ENCODE results near the gene UBE2U. TPM values are rescaled to one million over a fixed set of nuclear protein-coding genes. Genes with fewer than 3 reads are reported as not detected.
A peak's percentile ranks its signal among the peaks of the same experiment; 100 is the strongest.

The UBE2U gene
- not detected in 2 replicates for total RNA-seq (2022)
- percentile 15 among the genes with signal in this experiment for Bru-seq, nascent RNA
- percentile 18 among the genes with signal in this experiment for BruChase-seq, experiment 1, labeled RNA remaining after a 6-hour chase
- BruChase-seq, experiment 2, labeled RNA remaining after a 2-hour chase: percentile 13 among the genes with signal in this experiment
- long read RNA-seq: 0 reads

DNA sequence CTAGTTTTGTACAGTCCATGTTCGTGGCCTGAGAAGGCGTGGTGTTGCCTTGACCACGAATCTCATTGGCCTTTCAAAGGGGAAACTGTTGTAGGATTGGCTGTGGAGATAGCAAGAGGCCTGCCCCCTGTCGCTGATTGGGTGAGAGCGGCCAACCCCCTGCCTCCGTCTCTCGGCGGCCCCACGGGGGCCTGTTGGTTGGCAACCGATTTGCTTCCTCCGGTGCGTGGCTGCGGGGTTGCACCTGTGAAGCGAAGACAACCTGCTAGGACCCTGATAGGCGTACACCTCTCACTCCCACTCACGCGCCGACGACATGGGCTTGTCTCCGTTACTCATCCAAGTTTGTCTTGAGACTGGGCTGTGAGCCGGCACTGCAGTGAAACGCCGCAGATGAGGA, at the start of gene UBE2U:
UBE2U (plus strand) TSS at position 204 of the 400 bp plus-strand sequence. CDS start 428 bp downstream, outside the sequence.
- BruUV-seq (replicated peaks): no TSS peak
- no peaks in the 10 kb centered on the region for H3K4me1 Mint-ChIP-seq (ENCODE audit: low read depth, unreplicated experiment)
- H3K36me3 Mint-ChIP-seq (ENCODE audit: insufficient read depth, unreplicated experiment): no peaks in the 10 kb centered on the region
- TF ChIP-seq CTCF (IDR thresholded peaks at IDR 0.05; ENCODE audit: unreplicated experiment): no peak
- H3K4me3 Mint-ChIP-seq (ENCODE audit: low read depth, unreplicated experiment): no peak within 1 kb of the TSS
- peaks cover 3% of the 10 kb centered on the region for H3K9me3 Mint-ChIP-seq (ENCODE audit: low read depth, unreplicated experiment)
- no peak for DNase-seq
- CTCF ChIA-PET: no interaction called here
- no peak within 1 kb of the TSS for H3K27ac Mint-ChIP-seq (ENCODE audit: unreplicated experiment)
- H3K27me3 Mint-ChIP-seq (ENCODE audit: unreplicated experiment): no peaks in the 10 kb centered on the region
- intact Hi-C loops (cut with micrococcal nuclease; ENCODE audit: unreplicated experiment): no loop called here

DNA sequence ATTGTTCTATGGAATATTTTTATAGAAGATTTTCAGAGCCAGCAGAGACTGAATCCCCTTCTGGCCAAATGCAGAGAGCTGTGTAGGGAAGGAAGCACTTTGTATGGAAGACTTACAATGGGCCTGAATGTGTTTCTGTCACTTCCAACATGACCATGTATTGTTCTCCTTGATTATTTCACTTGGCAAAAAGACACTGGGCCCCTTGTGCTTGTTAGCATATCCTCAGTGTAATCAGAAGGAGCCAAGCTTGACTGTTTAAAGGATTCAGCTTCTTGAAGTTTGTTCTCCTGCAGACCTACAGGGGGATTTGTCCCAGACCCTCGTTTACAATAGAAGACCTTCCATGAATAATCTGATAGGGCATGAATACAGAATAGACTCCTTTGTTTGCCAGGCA, 48.1 kb upstream of the UBE2U start:
- CTCF ChIA-PET: no interaction called here
- BruUV-seq (replicated peaks): no TSS peak

GRCh38 chr1:64161357-64161941, 42.0 kb upstream of the UBE2U start:
- no peaks in the 10 kb centered on the region for H3K27me3 Mint-ChIP-seq (ENCODE audit: unreplicated experiment)
- no peak overlapping the region for H3K4me3 Mint-ChIP-seq (ENCODE audit: low read depth, unreplicated experiment)
- no TSS peak for BruUV-seq (replicated peaks)
- H3K36me3 Mint-ChIP-seq (ENCODE audit: insufficient read depth, unreplicated experiment): no peaks in the 10 kb centered on the region
- H3K4me1 Mint-ChIP-seq (ENCODE audit: low read depth, unreplicated experiment): peaks cover 8% of the 10 kb centered on the region
- no peak for DNase-seq
- CTCF ChIA-PET: no interaction called here
- no peak overlapping the region for H3K27ac Mint-ChIP-seq (ENCODE audit: unreplicated experiment)
- no peaks in the 10 kb centered on the region for H3K9me3 Mint-ChIP-seq (ENCODE audit: low read depth, unreplicated experiment)
- intact Hi-C loops (cut with micrococcal nuclease; ENCODE audit: unreplicated experiment): no loop called here
- no peak for TF ChIP-seq CTCF (IDR thresholded peaks at IDR 0.05; ENCODE audit: unreplicated experiment)

More for the DNA sequence above, 48.1 kb upstream of the UBE2U start:
- H3K36me3 Mint-ChIP-seq (ENCODE audit: insufficient read depth, unreplicated experiment): no peaks in the 10 kb centered on the region
- TF ChIP-seq CTCF (IDR thresholded peaks at IDR 0.05; ENCODE audit: unreplicated experiment): no peak
- no peaks in the 10 kb centered on the region for H3K27me3 Mint-ChIP-seq (ENCODE audit: unreplicated experiment)
- no peaks in the 10 kb centered on the region for H3K4me1 Mint-ChIP-seq (ENCODE audit: low read depth, unreplicated experiment)
- DNase-seq: no peak
- H3K27ac Mint-ChIP-seq (ENCODE audit: unreplicated experiment): no peak overlapping the region
- intact Hi-C loops (cut with micrococcal nuclease; ENCODE audit: unreplicated experiment): no loop called here
- no peak overlapping the region for H3K4me3 Mint-ChIP-seq (ENCODE audit: low read depth, unreplicated experiment)
- H3K9me3 Mint-ChIP-seq (ENCODE audit: low read depth, unreplicated experiment): no peaks in the 10 kb centered on the region

- TF ChIP-seq CTCF (IDR thresholded peaks at IDR 0.05; ENCODE audit: unreplicated experiment): no peak
- H3K9me3 Mint-ChIP-seq (ENCODE audit: low read depth, unreplicated experiment): no peaks in the 10 kb centered on the region
- H3K4me3 Mint-ChIP-seq (ENCODE audit: low read depth, unreplicated experiment): no peak overlapping the region
- H3K36me3 Mint-ChIP-seq (ENCODE audit: insufficient read depth, unreplicated experiment): no peaks in the 10 kb centered on the region
- CTCF ChIA-PET: no interaction called here
- no peak for DNase-seq
- intact Hi-C loops (cut with micrococcal nuclease; ENCODE audit: unreplicated experiment): no loop called here
- no peak overlapping the region for H3K27ac Mint-ChIP-seq (ENCODE audit: unreplicated experiment)
- no TSS peak for BruUV-seq (replicated peaks)
- peaks cover 8% of the 10 kb centered on the region for H3K4me1 Mint-ChIP-seq (ENCODE audit: low read depth, unreplicated experiment)
- H3K27me3 Mint-ChIP-seq (ENCODE audit: unreplicated experiment): no peaks in the 10 kb centered on the region
Measured at GRCh38 chr1:64162151-64162550, 41.3 kb upstream of the UBE2U start.

Data from Calu3 (cell line).